Trophoblast cell (in vitro differentiated cells and primary cell): ENCODE measurements around the gene DNAH9.

ENCODE experiments used
- DNase-seq, 2 donors: peaks; one replicate each; pipeline ENCODE4 v3.0.0-alpha.2; 2016
- H2AFZ ChIP-seq: 2 replicates; pipeline ENCODE4 v1.6.1; 2013; ENCODE audit warnings: low read length, moderate library complexity, mild to moderate bottlenecking; ENCODE audit not compliant: insufficient read depth, poor library complexity
- H2AK5ac ChIP-seq: 2 replicates; pipeline ENCODE4 v1.6.1; 2013; ENCODE audit warnings: mild to moderate bottlenecking, low read length
- H2BK120ac ChIP-seq: 2 replicates; pipeline ENCODE4 v1.6.1; 2013; ENCODE audit warnings: low read length, mild to moderate bottlenecking, moderate library complexity; ENCODE audit not compliant: insufficient read depth, poor library complexity
- H2BK12ac ChIP-seq: 2 replicates; pipeline ENCODE4 v1.6.1; 2013; ENCODE audit warnings: mild to moderate bottlenecking, low read length, moderate library complexity
- H2BK5ac ChIP-seq: 2 replicates; pipeline ENCODE4 v1.6.1; 2013; ENCODE audit warnings: low read length, low read depth, moderate library complexity, mild to moderate bottlenecking; ENCODE audit not compliant: poor library complexity
- H3K14ac ChIP-seq: 2 replicates; pipeline ENCODE4 v1.6.1; 2013; ENCODE audit warnings: mild to moderate bottlenecking, low read length
- H3K18ac ChIP-seq: 2 replicates; pipeline ENCODE4 v1.6.1; 2013; ENCODE audit warnings: mild to moderate bottlenecking, low read length
- H3K23ac ChIP-seq: 2 replicates; pipeline ENCODE4 v1.6.1; 2013; ENCODE audit warnings: low read length
- H3K27ac ChIP-seq: 2 replicates; pipeline ENCODE4 v1.5.1; 2013; ENCODE audit warnings: low read depth, mild to moderate bottlenecking, inconsistent platforms, low read length, moderate library complexity
- H3K27me3 ChIP-seq: 2 replicates; pipeline ENCODE4 v1.6.1; 2013; ENCODE audit warnings: inconsistent platforms, mild to moderate bottlenecking, low read length, moderate library complexity; ENCODE audit not compliant: insufficient read depth
- H3K36me3 ChIP-seq, 2 experiments: 1 replicate in 1 of 2; 2 replicates in 1 of 2; pipeline ENCODE4 v1.6.1; 2013; ENCODE audit warnings: low read length in 2 of 2, mild to moderate bottlenecking in 2 of 2, moderate library complexity in 1 of 2; ENCODE audit not compliant: insufficient read depth in 2 of 2, control insufficient read depth in 1 of 2
- H3K4ac ChIP-seq: 2 replicates; pipeline ENCODE4 v1.6.1; 2013; ENCODE audit warnings: low read depth, mild to moderate bottlenecking, low read length, moderate library complexity
- H3K4me1 ChIP-seq, 2 experiments: 1 replicate in 1 of 2; 2 replicates in 1 of 2; pipeline ENCODE4 v1.6.1; 2013; ENCODE audit warnings: low read length in 2 of 2, mild to moderate bottlenecking in 2 of 2, moderate library complexity in 1 of 2; ENCODE audit not compliant: insufficient read depth in 2 of 2, control insufficient read depth in 1 of 2
- H3K4me2 ChIP-seq: 2 replicates; pipeline ENCODE4 v1.6.1; 2013; ENCODE audit warnings: inconsistent platforms, mild to moderate bottlenecking, low read length, moderate library complexity
- H3K4me3 ChIP-seq: 2 replicates; pipeline ENCODE4 v1.5.1; 2013; ENCODE audit warnings: mild to moderate bottlenecking, low read depth, low read length, inconsistent platforms
- H3K79me1 ChIP-seq: one replicate; pipeline ENCODE4 v1.6.1; 2013; ENCODE audit warnings: low read length
- H3K79me2 ChIP-seq: 2 replicates; pipeline ENCODE4 v1.6.1; 2013; ENCODE audit warnings: low read length, mild to moderate bottlenecking; ENCODE audit not compliant: control insufficient read depth, insufficient read depth, poor library complexity
- H3K9ac ChIP-seq: 2 replicates; pipeline ENCODE4 v1.6.1; 2013; ENCODE audit warnings: mild to moderate bottlenecking, low read length
- H3K9me3 ChIP-seq: 2 replicates; pipeline ENCODE4 v1.6.1; 2013; ENCODE audit warnings: low read depth, mild to moderate bottlenecking, control low read depth, inconsistent platforms, low read length; ENCODE audit not compliant: insufficient read depth
- H4K12ac ChIP-seq: 2 replicates; pipeline ENCODE4 v1.6.1; 2013; ENCODE audit warnings: low read depth, mild to moderate bottlenecking, low read length, moderate library complexity
- H4K8ac ChIP-seq: 2 replicates; pipeline ENCODE4 v1.6.1; 2013; ENCODE audit warnings: low read depth, mild to moderate bottlenecking, low read length, moderate library complexity
- H4K91ac ChIP-seq: one replicate; pipeline ENCODE4 v1.6.1; 2013; ENCODE audit warnings: low read depth, mild to moderate bottlenecking, low read length, moderate library complexity
- WGBS: extraction: QIAGEN DNeasy Blood & Tissue Kit; methylation state at CpG from one replicate; pipeline ENCODE4 v1.1.7; 2013; ENCODE audit warnings: missing lambda C conversion rate; ENCODE audit not compliant: insufficient read length, insufficient coverage; ENCODE audit errors: extremely low coverage; 5-methylcytosine and 5-hydroxymethylcytosine counted together

DNAH9 gene

GRCh38 chr17:11816409-11816808, 218.1 kb downstream of the DNAH9 start:
- no peak overlapping the region for H3K9ac ChIP-seq
- no peak overlapping the region for H3K23ac ChIP-seq
- H3K4me2 ChIP-seq, result no peak overlapping the region
- WGBS, result no CpG with 5 or more reads among the region's 2 CpGs
- H3K18ac ChIP-seq, result no peak overlapping the region
- no peak overlapping the region for H2AK5ac ChIP-seq
- H3K79me2 ChIP-seq, result no peaks in the 10 kb centered on the region
- H4K91ac ChIP-seq, result no peak overlapping the region
- no peak overlapping the region for H2BK12ac ChIP-seq
- no peak overlapping the region for H4K12ac ChIP-seq
- no peak overlapping the region for H3K4me3 ChIP-seq
- H3K4ac ChIP-seq, result no peak overlapping the region
- H3K14ac ChIP-seq, result no peak overlapping the region
- no peaks in the 10 kb centered on the region for H3K27me3 ChIP-seq
- no peaks in the 10 kb centered on the region for H3K36me3 ChIP-seq
- H2AFZ ChIP-seq, result no peak overlapping the region
- no peak overlapping the region for H4K8ac ChIP-seq
- no peaks in the 10 kb centered on the region for H3K79me1 ChIP-seq
- no peak overlapping the region for H2BK120ac ChIP-seq
- no peak overlapping the region for H3K27ac ChIP-seq
- DNase-seq, result no peak
- no peaks in the 10 kb centered on the region for H3K9me3 ChIP-seq
- H3K4me1 ChIP-seq, result no peaks in the 10 kb centered on the region
- H2BK5ac ChIP-seq, result no peak overlapping the region

GRCh38 chr17:11823862-11824261, 225.6 kb downstream of the DNAH9 start:
- no peaks in the 10 kb centered on the region for H3K4me1 ChIP-seq

GRCh38 chr17:11825572-11826209, 227.4 kb downstream of the DNAH9 start:
- Histone ChIP-seq H3K4me2 (no peak overlapping the region), H3K14ac (no peak overlapping the region), H2BK5ac (no peak overlapping the region), H3K18ac (no peak overlapping the region), H3K36me3 (no peaks in the 10 kb centered on the region), H3K4me3 (no peak overlapping the region), H2BK120ac (no peak overlapping the region), H3K79me2 (no peaks in the 10 kb centered on the region), H3K4ac (no peak overlapping the region), H2BK12ac (no peak overlapping the region), H3K23ac (no peak overlapping the region), H3K79me1 (no peaks in the 10 kb centered on the region), H3K4me1 (no peaks in the 10 kb centered on the region), H3K27me3 (no peaks in the 10 kb centered on the region), H4K12ac (no peak overlapping the region), H3K27ac (no peak overlapping the region), H2AFZ (no peak overlapping the region), H4K8ac (no peak overlapping the region), H3K9ac (no peak overlapping the region), H3K9me3 (no peaks in the 10 kb centered on the region), H2AK5ac (no peak overlapping the region), H4K91ac (no peak overlapping the region)
- DNase-seq, result no peak
- no CpG with 5 or more reads among the region's 1 CpG for WGBS

More at GRCh38 chr17:11823862-11824261, 225.6 kb downstream of the DNAH9 start:
- Histone ChIP-seq H4K12ac (no peak overlapping the region), H3K36me3 (no peaks in the 10 kb centered on the region), H3K27me3 (no peaks in the 10 kb centered on the region), H3K79me2 (no peaks in the 10 kb centered on the region), H3K27ac (no peak overlapping the region), H2BK5ac (no peak overlapping the region), H3K18ac (no peak overlapping the region), H2BK12ac (no peak overlapping the region), H4K91ac (no peak overlapping the region), H4K8ac (no peak overlapping the region), H3K14ac (no peak overlapping the region), H3K4ac (no peak overlapping the region), H3K4me2 (no peak overlapping the region), H3K23ac (no peak overlapping the region), H2BK120ac (no peak overlapping the region), H2AFZ (no peak overlapping the region), H3K9ac (no peak overlapping the region), H2AK5ac (no peak overlapping the region), H3K9me3 (no peaks in the 10 kb centered on the region), H3K79me1 (no peaks in the 10 kb centered on the region), H3K4me3 (no peak overlapping the region)
- WGBS, result no CpG with 5 or more reads among the region's 5 CpGs
- no peak for DNase-seq

- Histone ChIP-seq H3K4me3 (no peak overlapping the region), H2BK120ac (no peak overlapping the region), H3K4me2 (no peak overlapping the region), H2AK5ac (no peak overlapping the region), H3K27me3 (no peaks in the 10 kb centered on the region), H3K4me1 (no peaks in the 10 kb centered on the region), H4K8ac (no peak overlapping the region), H3K9ac (no peak overlapping the region), H3K36me3 (no peaks in the 10 kb centered on the region), H3K4ac (no peak overlapping the region), H3K14ac (no peak overlapping the region), H4K91ac (no peak overlapping the region), H3K79me2 (no peaks in the 10 kb centered on the region), H3K9me3 (no peaks in the 10 kb centered on the region), H2BK5ac (no peak overlapping the region), H3K18ac (no peak overlapping the region), H2AFZ (no peak overlapping the region), H2BK12ac (no peak overlapping the region), H3K79me1 (no peaks in the 10 kb centered on the region), H4K12ac (no peak overlapping the region), H3K23ac (no peak overlapping the region), H3K27ac (no peak overlapping the region)
- DNase-seq, result no peak
- WGBS, result no CpG with 5 or more reads among the region's 10 CpGs
These were observed 234.3 kb downstream of the DNAH9 start for GRCh38 chr17:11832401-11833137.
